Nephron progenitor cell (in vitro differentiated cells): ENCODE measurements around the gene SH3D19.

ENCODE experiments used
- DNase-seq: peaks from one replicate; pipeline ENCODE4 v3.0.0; 2021
- H3K27ac Mint-ChIP-seq: 2 replicates; pipeline ENCODE4 v1.8.0; 2021; ENCODE audit warnings: mild to moderate bottlenecking, moderate library complexity, mixed read lengths
- H3K27me3 Mint-ChIP-seq: 2 replicates; pipeline ENCODE4 v1.8.0; 2021; ENCODE audit warnings: mild to moderate bottlenecking, low read depth, mixed read lengths; ENCODE audit not compliant: poor library complexity
- H3K36me3 Mint-ChIP-seq: 2 replicates; pipeline ENCODE4 v1.8.0; 2021; ENCODE audit warnings: low read depth, mixed read lengths
- H3K4me1 Mint-ChIP-seq: 2 replicates; pipeline ENCODE4 v1.8.0; 2021; ENCODE audit warnings: mixed read lengths
- H3K4me3 Mint-ChIP-seq: 2 replicates; pipeline ENCODE4 v1.8.0; 2021; ENCODE audit warnings: mild to moderate bottlenecking, moderate library complexity, mixed read lengths
- H3K9me3 Mint-ChIP-seq: 2 replicates; pipeline ENCODE4 v1.8.0; 2021; ENCODE audit warnings: mild to moderate bottlenecking, moderate library complexity, mixed read lengths
- TF ChIP-seq, protein P1 (sequence below): fragments of 200-600 bp; sonication (generic); IDR thresholded peaks from 2 replicates; pipeline ENCODE4 v1.5.0; 2021; ENCODE audit warnings: antibody characterized with exemption

The SH3D19 gene

DNA sequence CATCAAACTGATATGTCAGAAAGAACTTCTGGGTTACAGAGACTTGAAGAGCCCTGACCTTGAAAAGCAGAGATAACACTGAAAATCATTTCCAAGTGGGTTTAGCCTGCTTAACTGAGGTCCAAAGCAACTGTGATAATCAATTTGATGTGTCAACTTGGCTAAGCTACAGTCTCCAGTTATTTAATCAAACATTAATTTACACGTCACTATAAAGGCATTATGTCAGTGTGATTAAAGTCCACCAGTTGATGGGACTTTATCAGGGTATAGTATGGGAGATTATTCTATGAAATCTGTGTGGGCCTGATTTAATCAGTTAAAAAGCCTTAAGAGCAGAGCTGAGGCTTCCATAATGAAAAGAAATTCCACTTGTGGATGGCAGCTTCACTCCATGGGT, 117.5 kb downstream of the SH3D19 start:
- TF ChIP-seq, protein P1, sequence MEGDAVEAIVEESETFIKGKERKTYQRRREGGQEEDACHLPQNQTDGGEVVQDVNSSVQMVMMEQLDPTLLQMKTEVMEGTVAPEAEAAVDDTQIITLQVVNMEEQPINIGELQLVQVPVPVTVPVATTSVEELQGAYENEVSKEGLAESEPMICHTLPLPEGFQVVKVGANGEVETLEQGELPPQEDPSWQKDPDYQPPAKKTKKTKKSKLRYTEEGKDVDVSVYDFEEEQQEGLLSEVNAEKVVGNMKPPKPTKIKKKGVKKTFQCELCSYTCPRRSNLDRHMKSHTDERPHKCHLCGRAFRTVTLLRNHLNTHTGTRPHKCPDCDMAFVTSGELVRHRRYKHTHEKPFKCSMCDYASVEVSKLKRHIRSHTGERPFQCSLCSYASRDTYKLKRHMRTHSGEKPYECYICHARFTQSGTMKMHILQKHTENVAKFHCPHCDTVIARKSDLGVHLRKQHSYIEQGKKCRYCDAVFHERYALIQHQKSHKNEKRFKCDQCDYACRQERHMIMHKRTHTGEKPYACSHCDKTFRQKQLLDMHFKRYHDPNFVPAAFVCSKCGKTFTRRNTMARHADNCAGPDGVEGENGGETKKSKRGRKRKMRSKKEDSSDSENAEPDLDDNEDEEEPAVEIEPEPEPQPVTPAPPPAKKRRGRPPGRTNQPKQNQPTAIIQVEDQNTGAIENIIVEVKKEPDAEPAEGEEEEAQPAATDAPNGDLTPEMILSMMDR: no peak
- H3K36me3 Mint-ChIP-seq: peaks cover 17% of the 10 kb centered on the region
- peaks cover 4% of the 10 kb centered on the region for H3K4me1 Mint-ChIP-seq
- peaks cover 3% of the 10 kb centered on the region for H3K27me3 Mint-ChIP-seq
- H3K9me3 Mint-ChIP-seq: peaks cover 4% of the 10 kb centered on the region
- DNase-seq: no peak
- H3K4me3 Mint-ChIP-seq: no peak overlapping the region
- H3K27ac Mint-ChIP-seq: no peak overlapping the region

DNA sequence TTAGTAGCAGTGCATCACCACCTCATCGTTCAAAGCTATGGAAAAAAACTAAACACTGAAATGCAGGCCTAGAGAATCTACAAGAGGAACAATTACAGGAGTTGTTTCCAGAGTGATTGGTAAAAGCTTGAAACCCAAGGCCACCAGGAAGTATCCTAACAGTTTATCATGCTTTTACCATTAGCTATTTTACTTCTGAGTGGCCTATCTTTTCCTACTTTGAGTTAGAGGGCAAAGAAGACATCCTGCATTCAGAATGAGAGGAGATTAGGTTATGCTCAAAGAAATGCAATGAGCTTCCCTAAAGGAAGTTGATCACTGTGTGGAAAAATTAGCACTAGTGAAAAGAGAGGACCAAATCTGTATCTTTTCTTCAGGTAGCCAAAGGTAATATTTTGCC, 118.2 kb downstream of the SH3D19 start:
- Mint-ChIP-seq H3K4me3 (no peak overlapping the region), H3K9me3 (no peaks in the 10 kb centered on the region), H3K27me3 (peaks cover 3% of the 10 kb centered on the region), H3K27ac (no peak overlapping the region), H3K4me1 (peaks cover 4% of the 10 kb centered on the region), H3K36me3 (peaks cover 16% of the 10 kb centered on the region)
- TF ChIP-seq, protein P1: no peak
- DNase-seq: no peak

DNA sequence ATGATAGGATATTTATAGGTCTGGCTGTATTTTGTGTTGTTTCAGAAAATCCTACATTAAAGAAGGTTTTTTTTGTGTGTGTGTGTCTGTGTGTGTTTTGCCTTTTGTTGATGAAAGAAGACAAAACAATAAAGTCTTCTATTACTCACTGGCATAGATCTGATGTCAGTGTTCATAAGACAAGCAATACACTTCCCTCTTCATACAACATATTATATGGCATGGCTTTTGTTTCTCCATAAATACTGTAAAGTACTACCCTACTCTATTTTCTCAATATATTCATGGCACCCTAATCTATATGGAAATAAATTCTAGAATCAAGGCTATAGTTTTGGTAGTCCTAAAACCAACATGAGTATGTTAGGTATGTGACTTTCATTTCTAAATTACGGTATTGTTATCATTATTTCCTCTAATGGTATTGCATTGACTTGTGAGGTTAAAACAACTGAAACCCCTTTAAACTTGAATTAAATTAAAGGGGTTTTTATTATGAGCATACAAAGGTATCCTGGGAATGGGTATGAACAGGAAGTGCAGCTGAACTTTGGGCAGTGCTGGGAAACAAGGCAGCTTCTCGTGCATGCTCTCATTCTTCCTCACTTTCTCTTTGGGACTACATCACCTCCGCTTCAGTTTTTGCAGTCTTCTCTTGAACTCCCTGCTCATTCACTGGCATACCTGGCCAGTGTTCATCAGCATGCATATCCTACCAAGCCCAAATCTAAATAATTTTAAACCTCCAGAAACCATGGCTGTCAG, 119.0 kb downstream of the SH3D19 start:
- DNase-seq: no peak
- no peaks in the 10 kb centered on the region for H3K9me3 Mint-ChIP-seq
- peaks cover 3% of the 10 kb centered on the region for H3K27me3 Mint-ChIP-seq
- TF ChIP-seq, protein P1: no peak
- H3K4me3 Mint-ChIP-seq: no peak overlapping the region
- H3K4me1 Mint-ChIP-seq: peaks cover 4% of the 10 kb centered on the region
- peaks cover 17% of the 10 kb centered on the region for H3K36me3 Mint-ChIP-seq
- H3K27ac Mint-ChIP-seq: no peak overlapping the region

DNA sequence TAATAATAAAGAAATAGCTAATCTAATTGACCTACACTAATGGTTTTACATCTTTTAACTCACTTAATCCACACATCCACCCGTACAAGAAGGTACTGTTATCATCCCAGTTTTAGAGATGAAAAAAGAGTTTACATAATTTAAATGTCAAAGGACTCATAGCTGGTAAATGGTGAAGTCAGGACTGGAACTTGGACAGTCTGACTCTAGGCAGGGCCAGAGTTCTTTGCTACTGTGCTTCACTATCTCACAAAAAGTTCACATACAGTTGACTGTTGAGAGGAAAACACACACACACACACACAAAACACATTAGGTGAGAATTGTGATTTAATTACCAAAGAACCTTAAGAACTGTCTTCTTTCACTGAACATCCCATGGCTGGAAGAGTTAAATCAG, 119.7 kb downstream of the SH3D19 start:
- H3K27ac Mint-ChIP-seq: peak overlapping the region; percentile 75
- peaks cover 21% of the 10 kb centered on the region for H3K36me3 Mint-ChIP-seq

DNA sequence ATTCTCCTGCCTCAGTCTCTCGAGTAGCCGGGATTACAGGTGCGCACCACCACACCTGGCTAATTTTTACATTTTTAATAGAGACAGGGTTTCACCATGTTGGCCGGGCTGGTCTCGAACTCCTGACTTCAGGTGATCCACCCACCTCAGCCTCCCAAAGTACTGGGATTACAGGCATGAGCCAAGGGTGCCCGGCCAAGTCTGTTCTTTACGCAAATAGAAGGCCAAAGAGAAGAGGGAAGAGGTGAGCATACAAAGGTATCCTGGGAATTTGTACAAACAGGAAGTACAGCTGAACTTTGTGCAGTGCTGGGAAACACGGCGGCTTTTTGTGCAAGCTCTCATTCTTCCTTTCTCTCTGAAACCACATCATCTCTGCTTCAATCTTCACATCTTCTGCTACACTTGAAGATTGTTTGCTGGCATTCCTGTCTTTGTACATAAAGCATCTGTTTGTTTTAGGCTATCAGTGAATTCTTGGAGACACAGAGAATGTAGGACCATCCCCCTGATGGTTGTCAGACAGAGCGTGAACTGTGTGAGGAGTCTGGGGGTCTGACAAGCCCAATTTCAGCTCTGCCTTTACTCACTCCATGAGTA, 120.4 kb downstream of the SH3D19 start:
- TF ChIP-seq, protein P1: no peak
- Mint-ChIP-seq H3K27me3 (peaks cover 3% of the 10 kb centered on the region), H3K4me3 (no peak overlapping the region), H3K36me3 (peaks cover 21% of the 10 kb centered on the region), H3K27ac (peak overlapping the region; percentile 57), H3K4me1 (peaks cover 4% of the 10 kb centered on the region), H3K9me3 (no peaks in the 10 kb centered on the region)
- DNase-seq: no peak

More for the DNA sequence above, 119.7 kb downstream of the SH3D19 start:
- no peak overlapping the region for H3K4me3 Mint-ChIP-seq
- peaks cover 4% of the 10 kb centered on the region for H3K4me1 Mint-ChIP-seq
- H3K9me3 Mint-ChIP-seq: no peaks in the 10 kb centered on the region
- TF ChIP-seq, protein P1: no peak
- DNase-seq: no peak
- H3K27me3 Mint-ChIP-seq: peaks cover 3% of the 10 kb centered on the region
